Cardiac fibroblast (primary cell): ENCODE results near the gene KIF22.
"Not testable (repeated sequence)": the region's sequence is repeated elsewhere in the genome, so short reads cannot be mapped to it uniquely, and the experiment has no call there.

ENCODE experiments used
- DNase-seq, 2 donors: peaks; one replicate each; pipeline versions ENCODE4 v3.0.0 to v3.0.0-alpha.2; 2010; ENCODE audit warnings: low read depth in 2 of 2
- H3K4me3 ChIP-seq, 2 donors: replicated peaks in 1 of 2; 1 replicate in 1 of 2; 2 replicates in 1 of 2; pipeline ENCODE4 v1.5.1; 2011; ENCODE audit warnings: low read depth in 2 of 2, low read length in 2 of 2, mild to moderate bottlenecking in 2 of 2, moderate library complexity in 1 of 2
- CTCF ChIP-seq: IDR thresholded peaks from one replicate; pipeline ENCODE4 v1.5.1; 2011; ENCODE audit warnings: low read depth, mild to moderate bottlenecking, low read length, inconsistent platforms

Gene KIF22

GRCh38 chr16:29760567-29761279 lies 29.8 kb upstream of the KIF22 start:
- no peak for DNase-seq
- TF ChIP-seq CTCF: no peak
- no peak overlapping the region for H3K4me3 ChIP-seq

GRCh38 chr16:29761280-29761651 lies 29.3 kb upstream of the KIF22 start:
- not testable (repeated sequence) for DNase-seq, H3K4me3 ChIP-seq

GRCh38 chr16:29761882-29762281 lies 28.7 kb upstream of the KIF22 start:
- no peak overlapping the region for H3K4me3 ChIP-seq
- no peak for DNase-seq
- no peak for TF ChIP-seq CTCF

- DNase-seq: no peak
- no peak overlapping the region for H3K4me3 ChIP-seq
- TF ChIP-seq CTCF: no peak
These were observed 27.2 kb upstream of the KIF22 start for GRCh38 chr16:29763326-29763725.

- H3K4me3 ChIP-seq: no peak overlapping the region
- no peak for DNase-seq
- no peak for TF ChIP-seq CTCF
These were observed 25.2 kb upstream of the KIF22 start for GRCh38 chr16:29765167-29766032.

GRCh38 chr16:29766571-29766970 lies 24.0 kb upstream of the KIF22 start:
- DNase-seq: no peak
- no peak overlapping the region for H3K4me3 ChIP-seq
- TF ChIP-seq CTCF: no peak

- DNase-seq: no peak
- no peak overlapping the region for H3K4me3 ChIP-seq
- no peak for TF ChIP-seq CTCF
These were observed 23.5 kb upstream of the KIF22 start for GRCh38 chr16:29767062-29767461.
